ENCODE data around the gene ZRANB1. TPM values are rescaled to one million over a fixed set of nuclear protein-coding genes. Genes with fewer than 3 reads are reported as not detected.

The ZRANB1 gene
- 17.5 and 17.7 TPM in 2 replicates for total RNA-seq

GRCh38 chr10:124941823-124942222 lies at the start of gene ZRANB1:
TSS of gene ZRANB1 (plus strand) at chr10:124942123. CDS start at chr10:124942494, 371 bp downstream.

Other genes with a start within 250 kb of the ZRANB1 start
- 7.4 and 10.5 TPM in 2 replicates for gene FAM53B, start 197.7 kb upstream of the ZRANB1 start, total RNA-seq
- 14.6 and 16.4 TPM in 2 replicates for gene EEF1AKMT2, start 150.2 kb upstream of the ZRANB1 start, total RNA-seq
- gene ABRAXAS2, start 140.3 kb upstream of the ZRANB1 start, total RNA-seq, result 9.7 and 11.6 TPM in 2 replicates
- gene CTBP2, start 218.4 kb downstream of the ZRANB1 start, total RNA-seq, result 44.9 and 45.0 TPM in 2 replicates

All from cardiac atrium fibroblast (primary cell).